ENCODE data around the gene TBC1D21. TPM values are rescaled to one million over a fixed set of nuclear protein-coding genes. Genes with fewer than 3 reads are reported as not detected.

The TBC1D21 gene
- total RNA-seq, 1 experiment from 2014 or later: not detected

DNA sequence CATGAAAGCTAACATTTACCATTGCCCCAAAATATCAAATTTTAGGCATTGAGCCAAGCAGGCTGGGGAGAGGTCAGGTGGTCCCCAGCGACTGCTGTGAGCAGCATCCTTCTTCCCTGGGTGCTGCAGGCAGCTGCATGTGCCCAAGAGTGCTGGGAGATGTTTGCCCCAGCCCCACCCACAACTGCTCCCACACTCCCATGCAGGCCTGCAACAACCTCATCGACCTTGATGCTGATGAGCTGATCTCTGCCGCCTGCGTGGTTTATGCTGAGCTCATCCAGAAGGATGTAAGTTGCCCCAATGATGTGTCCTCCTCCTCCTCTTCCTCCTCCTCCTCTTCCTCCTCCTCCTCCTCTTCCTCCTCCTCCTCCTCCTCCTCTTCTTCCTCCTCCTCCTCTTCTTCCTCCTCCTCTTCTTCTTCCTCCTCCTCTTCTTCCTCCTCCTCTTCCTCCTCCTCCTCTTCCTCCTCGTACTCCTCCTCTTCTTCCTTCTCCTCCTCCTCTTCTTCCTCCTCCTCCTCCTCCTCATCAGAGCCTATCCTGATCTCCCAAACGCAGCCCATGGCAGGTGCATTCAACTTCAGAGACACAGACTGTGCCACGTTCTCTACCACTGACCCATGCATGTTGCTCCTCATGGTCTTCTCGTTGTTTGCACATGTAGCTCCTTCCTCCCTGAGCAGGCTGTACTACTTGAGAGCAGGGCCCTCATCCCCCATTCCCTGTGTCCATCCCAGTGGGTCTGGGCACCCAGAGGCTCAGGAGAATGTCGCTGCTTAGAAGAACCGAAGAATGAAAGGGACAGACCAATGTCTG, 15.1 kb downstream of the TBC1D21 start:
- H3K27me3 ChIP-seq (replicated peaks): no peaks in the 10 kb centered on the region; the same call in 1 of the 2 replicates
- H3K4me3 ChIP-seq: no peak overlapping the region
- no peak overlapping the region for H3K27ac ChIP-seq
- DNase-seq (ENCODE audit: low read depth in 1 of 2, low spot score in 2 of 2): no peak
- no peaks in the 10 kb centered on the region for H3K36me3 ChIP-seq
- H3K9me3 ChIP-seq (replicated peaks): no peaks in the 10 kb centered on the region
- H3K4me1 ChIP-seq (replicated peaks): no peaks in the 10 kb centered on the region

DNA sequence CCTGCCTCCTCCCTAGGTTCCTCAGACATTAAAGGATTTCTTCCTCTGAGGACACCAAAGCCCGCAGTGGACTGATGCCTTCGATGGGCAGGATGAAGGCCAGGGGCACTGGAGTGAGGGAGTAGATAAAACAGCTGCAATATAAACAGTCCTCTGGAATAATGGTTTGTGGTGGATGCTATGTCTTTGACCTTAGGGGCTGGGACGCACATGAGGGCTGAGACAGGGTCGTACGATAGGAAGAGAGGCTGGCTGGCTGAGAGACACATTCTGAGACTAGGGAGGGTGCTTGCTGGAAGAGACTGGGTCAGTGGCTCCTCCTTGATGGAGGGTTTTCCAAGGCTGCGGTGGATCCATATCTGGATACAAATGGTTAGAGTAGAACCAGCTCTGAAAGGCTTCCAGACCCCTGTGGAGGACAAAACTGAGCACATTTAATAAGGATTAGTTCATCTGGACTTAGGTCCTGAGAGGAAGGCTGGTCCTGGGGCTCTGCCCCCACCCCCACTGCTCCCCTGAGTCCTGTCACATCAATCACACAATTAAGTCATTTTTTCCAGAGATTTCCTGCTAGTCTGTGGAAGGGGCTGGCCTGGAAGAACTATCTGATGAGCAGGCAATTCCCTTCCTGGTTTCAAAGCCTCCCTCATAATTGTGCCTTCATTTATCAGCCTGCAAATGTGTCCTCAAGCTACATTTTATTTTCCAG, 15.8 kb downstream of the TBC1D21 start:
- Histone ChIP-seq H3K4me3 (no peak overlapping the region), H3K9me3 (replicated peaks) (no peaks in the 10 kb centered on the region), H3K4me1 (replicated peaks) (no peaks in the 10 kb centered on the region), H3K27me3 (replicated peaks) (no peaks in the 10 kb centered on the region; the same call in 1 of the 2 replicates), H3K36me3 (no peaks in the 10 kb centered on the region), H3K27ac (no peak overlapping the region)
- DNase-seq (ENCODE audit: low read depth in 1 of 2, low spot score in 2 of 2): no peak

DNA sequence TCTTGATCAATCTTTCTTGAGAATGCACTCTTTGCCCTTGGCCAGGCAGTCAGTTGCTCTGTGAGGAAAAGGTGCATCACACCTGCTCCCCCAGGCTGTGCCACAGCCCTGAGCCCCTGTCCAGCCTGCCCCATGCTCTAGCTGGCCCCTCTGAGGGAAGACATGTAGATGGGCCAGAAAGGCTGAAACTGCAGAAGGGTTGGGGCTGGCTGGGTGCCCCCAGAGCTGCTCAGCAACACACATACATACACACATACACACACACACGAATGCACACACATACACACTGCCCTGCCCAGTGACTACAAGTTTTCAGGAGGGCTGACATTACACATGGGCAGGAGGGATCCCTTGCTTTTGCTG, 16.4 kb downstream of the TBC1D21 start:
- H3K36me3 ChIP-seq: no peaks in the 10 kb centered on the region
- no peaks in the 10 kb centered on the region for H3K9me3 ChIP-seq (replicated peaks)
- H3K27me3 ChIP-seq (replicated peaks): no peaks in the 10 kb centered on the region; the same call in 1 of the 2 replicates
- no peak for DNase-seq (ENCODE audit: low read depth in 1 of 2, low spot score in 2 of 2)
- H3K4me3 ChIP-seq: no peak overlapping the region
- no peak overlapping the region for H3K27ac ChIP-seq
- H3K4me1 ChIP-seq (replicated peaks): no peaks in the 10 kb centered on the region

DNA sequence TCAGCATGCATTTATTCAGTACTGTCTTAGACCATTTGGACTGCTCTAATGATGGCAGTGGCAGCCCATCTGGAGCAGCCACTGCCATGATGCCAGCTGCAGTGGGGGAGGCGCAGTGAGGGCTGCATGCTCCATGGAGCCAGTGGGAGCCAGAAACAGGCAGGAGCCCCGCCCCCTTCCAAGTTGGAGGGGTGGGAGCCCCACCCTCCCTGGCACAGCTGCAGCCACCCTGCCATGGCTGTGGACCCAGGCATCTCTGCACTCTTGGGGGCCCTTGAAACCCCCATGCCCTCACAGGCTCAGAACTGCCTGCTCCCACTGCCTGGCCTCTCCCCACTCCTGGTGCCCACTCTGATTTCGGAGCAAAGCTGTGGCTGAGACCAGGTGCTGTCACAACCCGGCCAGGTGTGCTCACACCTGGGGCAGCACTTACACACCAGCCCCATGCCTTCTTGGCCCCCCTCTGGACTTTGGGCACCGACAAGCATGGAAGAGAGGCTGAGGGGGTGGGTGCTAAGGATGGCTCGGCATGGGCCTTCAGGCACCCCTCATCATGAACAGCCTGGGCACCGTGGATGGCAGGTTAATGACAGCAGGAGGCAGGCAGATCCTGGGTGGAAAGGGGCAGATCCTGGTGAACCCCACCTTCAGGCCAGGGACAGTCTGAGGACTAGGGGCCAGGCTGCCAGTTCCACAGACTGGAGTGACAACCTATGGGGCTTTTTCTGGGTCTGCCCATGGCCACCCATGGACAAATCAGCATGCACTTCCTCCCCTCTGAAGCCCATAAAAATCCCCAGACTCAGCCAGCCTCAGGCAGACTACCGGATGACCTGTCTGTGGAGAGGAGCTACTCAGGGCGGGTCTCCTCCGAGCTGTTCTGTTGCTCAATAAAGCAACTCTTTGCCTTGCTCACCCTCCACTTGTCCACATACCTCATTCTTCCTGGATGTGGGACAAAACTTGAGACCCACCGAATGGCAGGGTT, 18.3 kb downstream of the TBC1D21 start:
- Histone ChIP-seq H3K27ac (no peak overlapping the region), H3K4me1 (replicated peaks) (no peaks in the 10 kb centered on the region), H3K9me3 (replicated peaks) (no peaks in the 10 kb centered on the region), H3K4me3 (no peak overlapping the region), H3K36me3 (no peaks in the 10 kb centered on the region), H3K27me3 (replicated peaks) (no peaks in the 10 kb centered on the region; the same call in 1 of the 2 replicates)
- no peak for DNase-seq (ENCODE audit: low read depth in 1 of 2, low spot score in 2 of 2)

DNA sequence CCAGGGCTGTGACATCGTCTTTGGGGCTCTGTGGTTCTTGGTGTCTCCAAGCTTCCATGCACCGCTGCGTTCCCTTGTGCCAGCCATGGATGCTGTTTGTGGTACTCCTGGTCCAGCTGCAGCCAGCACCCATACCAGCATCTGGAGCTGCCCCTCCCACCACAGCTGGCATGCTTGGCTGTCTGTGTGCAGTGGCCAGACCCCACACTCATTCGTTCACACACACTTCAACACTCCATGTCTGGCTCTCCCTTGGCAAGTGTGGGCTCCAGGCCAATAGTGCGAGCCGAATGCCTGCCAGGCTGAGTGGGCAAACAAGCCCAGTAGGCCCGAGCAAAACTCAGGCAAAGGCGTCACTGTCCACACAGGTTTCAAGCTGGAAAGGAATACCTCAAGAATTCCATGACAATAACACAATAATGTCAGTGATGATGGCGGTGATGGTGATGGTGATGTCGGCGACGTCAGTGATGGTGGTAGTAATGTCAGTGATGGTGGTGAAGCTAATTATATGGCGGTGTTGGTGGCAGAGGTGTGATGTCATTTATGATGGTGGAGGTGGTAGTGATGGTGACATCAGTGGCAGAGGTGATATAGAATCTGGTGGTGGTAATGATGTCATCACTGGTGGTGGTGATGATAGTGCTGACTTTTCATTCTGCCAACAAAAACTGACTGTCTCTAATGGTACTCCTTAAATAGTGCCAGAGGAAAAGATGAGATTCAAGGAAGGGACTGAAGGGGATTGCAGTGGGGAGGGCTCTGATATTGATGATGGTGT, 19.3 kb downstream of the TBC1D21 start:
- Histone ChIP-seq H3K4me3 (no peak overlapping the region), H3K36me3 (no peaks in the 10 kb centered on the region), H3K9me3 (replicated peaks) (no peaks in the 10 kb centered on the region), H3K4me1 (replicated peaks) (peaks cover 5% of the 10 kb centered on the region), H3K27me3 (replicated peaks) (no peaks in the 10 kb centered on the region; the same call in 1 of the 2 replicates), H3K27ac (no peak overlapping the region)
- DNase-seq (ENCODE audit: low read depth in 1 of 2, low spot score in 2 of 2): no peak

DNA sequence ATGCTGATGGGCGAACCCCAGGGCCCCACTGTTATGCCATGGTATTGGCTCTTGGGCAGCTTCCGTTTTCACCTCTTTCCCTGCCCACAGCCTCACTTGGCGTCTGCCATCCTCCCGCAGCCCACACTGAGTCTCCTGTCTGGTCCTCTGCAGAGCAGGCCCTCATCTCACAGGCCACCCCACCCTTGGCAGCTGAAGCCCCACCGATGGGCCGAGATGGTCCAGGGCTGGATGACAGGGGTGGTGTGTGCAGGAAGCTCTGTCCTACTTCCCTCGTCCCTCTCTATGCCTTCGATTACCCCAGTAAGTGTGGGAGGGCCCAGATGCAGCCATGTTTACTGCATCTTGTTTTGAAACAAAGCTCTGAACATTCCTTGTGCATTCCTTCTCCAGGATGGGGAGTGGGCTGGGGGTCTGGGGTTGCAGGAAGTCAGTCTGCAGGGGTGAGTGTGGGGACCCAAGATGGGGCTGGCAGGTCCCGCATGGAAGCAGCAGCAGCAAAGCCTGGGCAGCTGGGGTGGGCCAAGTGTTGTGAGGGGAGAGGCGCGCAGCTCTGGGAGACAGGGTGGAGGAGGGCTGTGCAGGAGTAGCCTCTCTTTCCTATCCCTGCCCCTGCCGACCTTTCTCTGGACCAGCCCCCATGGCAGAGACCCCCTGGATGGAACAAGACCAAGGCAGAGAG, 20.9 kb downstream of the TBC1D21 start:
- no peaks in the 10 kb centered on the region for H3K27me3 ChIP-seq (replicated peaks)
- no peak for DNase-seq (ENCODE audit: low read depth in 1 of 2, low spot score in 2 of 2)
- no peak overlapping the region for H3K4me3 ChIP-seq

DNA sequence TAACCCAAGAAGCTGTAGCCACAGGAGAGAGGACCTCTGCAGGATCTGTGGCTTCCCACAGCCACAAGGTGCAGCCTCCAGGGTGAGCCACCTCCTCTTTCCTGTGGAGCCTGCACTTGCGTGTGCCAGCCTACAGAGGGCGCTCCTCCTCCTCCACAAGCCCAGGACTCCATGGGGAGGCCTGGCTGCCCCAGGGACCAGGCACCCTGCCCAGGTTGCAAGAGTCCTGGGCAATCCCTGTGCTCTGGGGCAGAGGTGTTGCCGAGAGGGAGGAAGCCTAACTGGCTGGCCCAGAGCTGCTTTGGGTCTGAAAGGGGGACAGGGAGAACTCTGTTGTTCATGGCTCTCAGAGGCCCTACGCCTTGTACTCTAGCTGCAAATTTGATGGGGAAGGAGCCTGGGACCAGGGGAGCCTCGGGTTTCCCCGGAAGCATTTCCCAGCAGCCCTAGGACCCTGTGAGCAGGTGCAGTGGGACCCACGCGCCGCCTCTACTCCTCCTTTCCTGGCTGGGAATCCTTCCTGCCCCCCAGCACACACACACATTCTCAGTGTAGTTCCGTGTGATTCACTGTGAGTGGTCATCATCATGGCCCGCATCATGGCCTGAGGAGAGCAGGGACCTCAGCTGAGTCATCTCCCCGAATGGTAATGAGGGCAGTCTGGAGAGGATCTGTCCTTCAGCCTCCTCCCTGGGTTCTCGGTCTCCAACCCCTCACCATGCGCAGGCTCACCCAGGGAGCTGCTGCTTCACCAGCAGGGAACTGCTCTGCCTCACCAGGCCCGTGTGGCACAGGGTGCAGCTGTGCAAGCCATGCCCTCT, 24.3 kb downstream of the TBC1D21 start:
- H3K27me3 ChIP-seq (replicated peaks): no peaks in the 10 kb centered on the region
- no peaks in the 10 kb centered on the region for H3K9me3 ChIP-seq (replicated peaks)
- H3K4me1 ChIP-seq (replicated peaks): peaks cover 14% of the 10 kb centered on the region
- DNase-seq (ENCODE audit: low read depth in 1 of 2, low spot score in 2 of 2): peak; percentile 52 to 66
- H3K36me3 ChIP-seq: no peaks in the 10 kb centered on the region
- H3K27ac ChIP-seq: no peak overlapping the region; the same call in 1 of the 2 replicates
- no peak overlapping the region for H3K4me3 ChIP-seq

More for the DNA sequence above, 20.9 kb downstream of the TBC1D21 start:
- H3K36me3 ChIP-seq: no peaks in the 10 kb centered on the region
- H3K9me3 ChIP-seq (replicated peaks): no peaks in the 10 kb centered on the region
- no peak overlapping the region for H3K27ac ChIP-seq
- H3K4me1 ChIP-seq (replicated peaks): peaks cover 10% of the 10 kb centered on the region

DNA sequence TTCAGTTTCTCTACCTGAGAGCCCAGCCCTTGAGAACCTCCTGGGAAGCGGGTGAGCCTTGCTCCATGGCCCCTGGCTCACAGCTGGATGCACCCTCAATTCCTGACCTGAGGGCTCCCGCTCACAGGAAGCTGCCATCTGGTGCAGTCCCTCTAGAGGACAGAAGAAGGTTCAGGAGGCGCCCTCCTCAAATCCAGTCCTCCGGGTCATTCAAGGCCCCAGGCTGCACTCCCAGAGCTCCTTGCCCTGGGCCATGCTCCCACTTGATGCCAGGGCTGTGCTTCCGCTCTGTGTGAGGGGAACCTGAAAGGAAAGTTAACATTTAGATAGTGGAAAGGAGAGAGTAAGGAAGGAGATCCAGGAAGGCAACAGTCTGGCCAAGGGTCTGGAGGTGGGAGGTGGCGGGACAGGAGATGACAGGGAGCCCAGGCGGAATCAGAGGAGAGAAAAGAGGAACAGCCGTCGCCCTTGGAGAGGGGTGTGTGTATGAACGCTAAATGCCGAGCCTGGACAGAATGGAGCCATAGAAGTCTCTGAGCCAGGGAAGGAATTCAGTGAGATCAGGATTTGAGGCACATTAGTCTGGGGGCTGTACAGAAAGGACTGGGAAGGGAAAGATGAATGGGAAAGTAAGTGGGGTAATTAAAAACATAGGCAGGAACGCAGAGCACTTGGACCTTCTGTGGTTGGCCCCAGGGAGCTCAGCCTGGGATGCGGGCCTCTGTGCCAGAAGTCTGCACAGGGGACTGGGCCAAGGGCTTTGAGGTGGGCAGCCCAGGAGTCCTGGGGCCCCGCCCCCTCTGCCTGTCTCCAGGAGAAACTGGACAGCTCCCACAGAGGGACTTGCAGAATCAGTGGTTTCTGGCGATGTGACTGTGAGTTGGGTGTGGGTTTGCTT, 26.1 kb downstream of the TBC1D21 start:
- no peak for DNase-seq (ENCODE audit: low read depth in 1 of 2, low spot score in 2 of 2)
- H3K9me3 ChIP-seq (replicated peaks): no peaks in the 10 kb centered on the region

DNA sequence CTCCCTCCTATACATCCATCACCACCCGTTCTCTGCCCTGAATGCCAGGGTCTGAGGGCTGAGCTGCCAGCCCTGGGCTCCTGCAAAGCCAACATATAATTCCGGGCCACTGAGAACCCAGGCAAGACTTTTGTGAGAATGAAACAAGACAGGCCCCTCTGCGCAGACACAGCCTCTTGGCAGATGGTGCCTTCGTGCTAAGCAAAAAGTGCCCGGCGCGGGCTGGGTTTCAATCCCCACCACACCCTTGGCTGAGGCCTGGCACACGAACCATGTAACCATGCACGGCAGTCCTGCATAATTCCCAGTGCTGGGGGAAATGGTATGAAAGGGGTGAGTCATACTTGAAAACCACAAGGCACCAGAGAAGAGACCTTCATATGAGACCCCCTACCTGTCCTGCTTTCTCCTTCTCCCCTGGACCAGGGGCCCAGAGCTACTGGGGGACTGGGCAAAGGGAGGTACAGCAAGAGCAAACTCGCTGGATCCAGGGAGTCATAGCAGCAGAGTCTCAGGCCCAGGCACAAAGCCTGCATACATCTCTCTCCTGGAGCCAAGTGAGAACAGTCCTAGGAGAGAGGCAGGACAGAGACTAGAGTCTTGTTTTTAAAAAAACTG, 26.8 kb downstream of the TBC1D21 start:
- Histone ChIP-seq H3K4me3 (no peak overlapping the region), H3K9me3 (replicated peaks) (no peaks in the 10 kb centered on the region), H3K27me3 (replicated peaks) (no peaks in the 10 kb centered on the region), H3K27ac (no peak overlapping the region), H3K4me1 (replicated peaks) (peaks cover 14% of the 10 kb centered on the region), H3K36me3 (no peaks in the 10 kb centered on the region)
- no peak for DNase-seq (ENCODE audit: low read depth in 1 of 2, low spot score in 2 of 2)

More for the DNA sequence above, 26.1 kb downstream of the TBC1D21 start:
- Histone ChIP-seq H3K27me3 (replicated peaks) (no peaks in the 10 kb centered on the region), H3K36me3 (no peaks in the 10 kb centered on the region), H3K4me1 (replicated peaks) (peaks cover 14% of the 10 kb centered on the region), H3K4me3 (no peak overlapping the region), H3K27ac (no peak overlapping the region)

DNA sequence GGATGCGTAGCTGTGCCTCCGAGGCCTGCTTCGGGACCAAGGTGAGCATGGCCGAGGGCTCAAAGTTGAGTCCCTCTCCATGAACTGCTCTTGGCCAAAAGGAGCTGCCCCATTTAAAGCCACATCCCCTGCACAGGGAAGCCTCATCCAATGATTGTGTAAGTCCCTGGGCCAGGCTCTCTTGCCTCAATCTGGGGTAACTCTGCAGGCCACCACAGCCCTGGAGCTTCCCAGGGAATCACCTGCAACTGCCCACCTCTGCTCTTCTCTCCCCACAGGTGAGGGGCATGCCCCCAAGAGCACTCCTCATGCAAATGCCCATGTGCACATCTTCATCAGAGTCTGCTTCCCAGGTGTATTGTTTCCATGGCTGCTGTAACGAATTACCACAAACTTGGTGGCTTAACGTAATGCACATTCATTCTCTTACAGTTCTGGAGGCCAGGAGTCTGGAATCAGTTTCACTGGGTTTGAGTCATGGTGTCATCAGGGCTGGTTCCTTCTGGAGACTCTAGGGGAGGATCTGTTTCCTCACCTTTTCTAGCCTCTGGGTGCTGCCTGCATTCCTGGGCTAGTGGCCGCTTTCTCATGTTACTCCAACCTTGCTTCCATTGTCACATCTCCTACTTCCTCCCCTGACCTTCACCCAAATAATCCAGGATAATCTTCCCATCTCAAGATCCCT, 27.9 kb downstream of the TBC1D21 start:
- no peaks in the 10 kb centered on the region for H3K36me3 ChIP-seq
- no peaks in the 10 kb centered on the region for H3K27me3 ChIP-seq (replicated peaks)
- H3K4me3 ChIP-seq: no peak overlapping the region
- no peak overlapping the region for H3K27ac ChIP-seq
- peaks cover 14% of the 10 kb centered on the region for H3K4me1 ChIP-seq (replicated peaks)
- no peak for DNase-seq (ENCODE audit: low read depth in 1 of 2, low spot score in 2 of 2)
- no peaks in the 10 kb centered on the region for H3K9me3 ChIP-seq (replicated peaks)

All from SJSA1 (cell line).